Activated CD8-positive, alpha-beta memory T cell treated with anti-CD3 and anti-CD28 coated beads, Interleukin-2, amount 10 ng/mL, durations not matched to agents 7 days and 5 days (primary cell): ENCODE data around the gene PIGH. TPM values are rescaled to one million over a fixed set of nuclear protein-coding genes. Genes with fewer than 3 reads are reported as not detected.

Source experiments
- ATAC-seq: fragments of 150-1000 bp; cut with Tn5 transposase; one replicate; pipeline ENCODE4 v1.10.0; 2021; ENCODE audit warnings: moderate library complexity
- CTCF ChIA-PET: fragments of 350-600 bp; sonication (Branson Sonifier 250); formaldehyde crosslinking; loops from one replicate; lab custom pipeline; 2021; ENCODE audit warnings: antibody characterized with exemption; lab: Charles Lee
- DNase-seq: peaks from one replicate; pipeline ENCODE4 v3.0.0-alpha.2; 2020
- H3K27ac Mint-ChIP-seq: one replicate; pipeline ENCODE4 v1.8.0; 2021; ENCODE audit warnings: mild to moderate bottlenecking, mixed read lengths
- H3K27me3 Mint-ChIP-seq: one replicate; pipeline ENCODE4 v1.8.0; 2021; ENCODE audit warnings: mixed read lengths
- H3K36me3 Mint-ChIP-seq: one replicate; pipeline ENCODE4 v1.8.0; 2021; ENCODE audit warnings: mild to moderate bottlenecking, mixed read lengths
- H3K4me1 Mint-ChIP-seq: one replicate; pipeline ENCODE4 v1.8.0; 2021; ENCODE audit warnings: mixed read lengths
- H3K4me3 Mint-ChIP-seq: one replicate; pipeline ENCODE4 v1.8.0; 2021; ENCODE audit warnings: mild to moderate bottlenecking, moderate library complexity, mixed read lengths
- H3K9me3 Mint-ChIP-seq: one replicate; pipeline ENCODE4 v1.8.0; 2022; ENCODE audit warnings: low read depth, mixed read lengths
- total RNA-seq, 2 experiments: library from RNA; stranded (reverse); gene quantifications; one replicate each; pipeline ENCODE4 v1.2.3, GENCODE V29; 2021

PIGH gene
- total RNA-seq, 2 experiments from 2014 or later = 16.3 to 17.1 TPM

- Mint-ChIP-seq H3K9me3 (no peaks in the 10 kb centered on the region), H3K27me3 (peaks cover 3% of the 10 kb centered on the region), H3K27ac (no peak overlapping the region), H3K4me3 (no peak overlapping the region), H3K36me3 (no peaks in the 10 kb centered on the region), H3K4me1 (peaks cover 12% of the 10 kb centered on the region)
- no peak for DNase-seq
- no peak for ATAC-seq
- CTCF ChIA-PET = interaction anchor here (1.2 to 2.9 kb wide), 3 partner anchors 47 to 151 kb away, joined by 4 to 12 read pairs (median 5); no protein-coding TSS in a partner anchor
These were observed 21.9 kb downstream of the PIGH start for GRCh38 chr14:67577909-67578749.

GRCh38 chr14:67577181-67577808 lies 22.8 kb downstream of the PIGH start:
- H3K4me1 Mint-ChIP-seq = peaks cover 12% of the 10 kb centered on the region
- H3K36me3 Mint-ChIP-seq = no peaks in the 10 kb centered on the region
- peaks cover 3% of the 10 kb centered on the region for H3K27me3 Mint-ChIP-seq
- no peak for ATAC-seq
- CTCF ChIA-PET = interaction anchor here (2.9 kb wide), 1 partner anchor 150 kb away, joined by 12 read pairs; no protein-coding TSS in a partner anchor
- DNase-seq = no peak
- no peak overlapping the region for H3K27ac Mint-ChIP-seq
- no peaks in the 10 kb centered on the region for H3K9me3 Mint-ChIP-seq
- no peak overlapping the region for H3K4me3 Mint-ChIP-seq

GRCh38 chr14:67576216-67576955 lies 23.7 kb downstream of the PIGH start:
- DNase-seq (no peak), ATAC-seq (no peak)
- H3K27me3 Mint-ChIP-seq = peaks cover 3% of the 10 kb centered on the region
- peaks cover 6% of the 10 kb centered on the region for H3K4me1 Mint-ChIP-seq
- CTCF ChIA-PET = interaction anchor here (2.9 kb wide), 1 partner anchor 149 kb away, joined by 12 read pairs; no protein-coding TSS in a partner anchor
- H3K27ac Mint-ChIP-seq = no peak overlapping the region
- no peaks in the 10 kb centered on the region for H3K9me3 Mint-ChIP-seq
- no peak overlapping the region for H3K4me3 Mint-ChIP-seq
- H3K36me3 Mint-ChIP-seq = no peaks in the 10 kb centered on the region

GRCh38 chr14:67575684-67576083 lies 24.4 kb downstream of the PIGH start:
- no peak for ATAC-seq
- Mint-ChIP-seq H3K27me3 (peaks cover 3% of the 10 kb centered on the region), H3K27ac (no peak overlapping the region), H3K9me3 (no peaks in the 10 kb centered on the region), H3K4me3 (no peak overlapping the region), H3K36me3 (no peaks in the 10 kb centered on the region), H3K4me1 (no peaks in the 10 kb centered on the region)
- CTCF ChIA-PET = interaction anchor here (2.9 kb wide), 1 partner anchor 149 kb away, joined by 12 read pairs; no protein-coding TSS in a partner anchor
- no peak for DNase-seq

GRCh38 chr14:67574806-67575205 lies 25.3 kb downstream of the PIGH start:
- DNase-seq (no peak), ATAC-seq (no peak)
- Mint-ChIP-seq H3K27ac (no peak overlapping the region), H3K9me3 (no peaks in the 10 kb centered on the region), H3K4me3 (no peak overlapping the region), H3K36me3 (no peaks in the 10 kb centered on the region), H3K4me1 (peaks cover 1% of the 10 kb centered on the region), H3K27me3 (peaks cover 3% of the 10 kb centered on the region)
- CTCF ChIA-PET = interaction anchor here (5.4 kb wide), 1 partner anchor 149 kb away, joined by 145 read pairs; no protein-coding TSS in a partner anchor

- Mint-ChIP-seq H3K36me3 (no peaks in the 10 kb centered on the region), H3K27me3 (peaks cover 3% of the 10 kb centered on the region), H3K27ac (no peak overlapping the region), H3K4me3 (no peak overlapping the region), H3K9me3 (no peaks in the 10 kb centered on the region), H3K4me1 (peaks cover 1% of the 10 kb centered on the region)
- CTCF ChIA-PET = interaction anchor here (5.4 kb wide), 1 partner anchor 148 kb away, joined by 145 read pairs; no protein-coding TSS in a partner anchor
- ATAC-seq (no peak), DNase-seq (no peak)
These were observed 25.9 kb downstream of the PIGH start for GRCh38 chr14:67574156-67574555.

GRCh38 chr14:67573228-67574010 lies 26.6 kb downstream of the PIGH start:
- ATAC-seq (no peak), DNase-seq (no peak)
- peaks cover 1% of the 10 kb centered on the region for H3K4me1 Mint-ChIP-seq
- peaks cover 3% of the 10 kb centered on the region for H3K27me3 Mint-ChIP-seq
- CTCF ChIA-PET = interaction anchor here (1.5 to 5.4 kb wide), 2 partner anchors 130 to 147 kb away, joined by 7 to 145 read pairs; no protein-coding TSS in a partner anchor
- H3K9me3 Mint-ChIP-seq = no peaks in the 10 kb centered on the region
- no peak overlapping the region for H3K4me3 Mint-ChIP-seq
- H3K36me3 Mint-ChIP-seq = no peaks in the 10 kb centered on the region
- H3K27ac Mint-ChIP-seq = no peak overlapping the region

- Mint-ChIP-seq H3K36me3 (no peaks in the 10 kb centered on the region), H3K27me3 (peaks cover 3% of the 10 kb centered on the region), H3K4me1 (peaks cover 1% of the 10 kb centered on the region), H3K9me3 (no peaks in the 10 kb centered on the region), H3K27ac (no peak overlapping the region), H3K4me3 (no peak overlapping the region)
- DNase-seq (no peak), ATAC-seq (no peak)
- CTCF ChIA-PET = interaction anchor here (1.5 to 5.4 kb wide), 8 partner anchors 9 to 156 kb away, joined by 6 to 145 read pairs (median 19); no protein-coding TSS in a partner anchor
These were observed 27.5 kb downstream of the PIGH start for GRCh38 chr14:67572608-67573007.

- H3K4me3 Mint-ChIP-seq = no peak overlapping the region
- peaks cover 8% of the 10 kb centered on the region for H3K4me1 Mint-ChIP-seq
- DNase-seq = no peak
- H3K27ac Mint-ChIP-seq = no peak overlapping the region
- peaks cover 3% of the 10 kb centered on the region for H3K27me3 Mint-ChIP-seq
- no peaks in the 10 kb centered on the region for H3K36me3 Mint-ChIP-seq
- H3K9me3 Mint-ChIP-seq = no peaks in the 10 kb centered on the region
- ATAC-seq = no peak
- CTCF ChIA-PET = interaction anchor here (0.7 to 5.4 kb wide), 36 partner anchors 8 to 161 kb away, joined by 3 to 145 read pairs (median 4); partner anchors contain the start of genes PLEK2, PLEKHH1, RDH12 and TMEM229B
These were observed 28.1 kb downstream of the PIGH start for GRCh38 chr14:67571991-67572323.

GRCh38 chr14:67571275-67571990 lies 28.6 kb downstream of the PIGH start:
- Mint-ChIP-seq H3K9me3 (no peaks in the 10 kb centered on the region), H3K27ac (no peak overlapping the region), H3K4me1 (peaks cover 10% of the 10 kb centered on the region), H3K27me3 (peaks cover 3% of the 10 kb centered on the region), H3K4me3 (no peak overlapping the region), H3K36me3 (no peaks in the 10 kb centered on the region)
- ATAC-seq = peak; percentile 95
- CTCF ChIA-PET = interaction anchor here (0.7 to 5.4 kb wide), 47 partner anchors 8 to 212 kb away, joined by 3 to 145 read pairs (median 4); partner anchors contain the start of genes ATP6V1D, EIF2S1, PIGH and PLEK2
- DNase-seq = peak; percentile 77

- ATAC-seq (no peak), DNase-seq (no peak)
- peaks cover 3% of the 10 kb centered on the region for H3K27me3 Mint-ChIP-seq
- H3K27ac Mint-ChIP-seq = no peak overlapping the region
- H3K4me3 Mint-ChIP-seq = no peak overlapping the region
- peaks cover 11% of the 10 kb centered on the region for H3K4me1 Mint-ChIP-seq
- no peaks in the 10 kb centered on the region for H3K9me3 Mint-ChIP-seq
- CTCF ChIA-PET = interaction anchor here (1.0 to 5.4 kb wide), 20 partner anchors 8 to 211 kb away, joined by 3 to 145 read pairs (median 10); partner anchors contain the start of genes ATP6V1D, EIF2S1, PIGH and PLEKHH1
- H3K36me3 Mint-ChIP-seq = no peaks in the 10 kb centered on the region
These were observed 29.6 kb downstream of the PIGH start for GRCh38 chr14:67570453-67570852.
